ENCODE measurements around the gene CHD1.

CHD1 gene

GRCh38 chr5:98905857-98906688 lies 22.7 kb downstream of the CHD1 start:
- Histone ChIP-seq H3K36me3 (peaks cover 40% of the 10 kb centered on the region), H3K4me3 (no peak overlapping the region), H3K27ac (no peak overlapping the region), H3K9me3 (no peaks in the 10 kb centered on the region), H3K27me3 (no peaks in the 10 kb centered on the region), H3K4me2 (no peak overlapping the region), H3K9ac (no peak overlapping the region), H3K4me1 (peaks cover 5% of the 10 kb centered on the region; the same call in 1 of the 2 replicates), H4K20me1 (peaks cover 93% of the 10 kb centered on the region)
- no peak for TF ChIP-seq Cebpa-rat (IDR thresholded peaks at IDR 0.05)

- Histone ChIP-seq H3K27me3 (no peaks in the 10 kb centered on the region), H3K4me3 (no peak overlapping the region), H3K9ac (no peak overlapping the region), H4K20me1 (peaks cover 88% of the 10 kb centered on the region), H3K4me2 (no peak overlapping the region), H3K36me3 (peaks cover 53% of the 10 kb centered on the region), H3K4me1 (peaks cover 4% of the 10 kb centered on the region; the same call in 1 of the 2 replicates), H3K27ac (no peak overlapping the region), H3K9me3 (no peaks in the 10 kb centered on the region)
- TF ChIP-seq Cebpa-rat (IDR thresholded peaks at IDR 0.05): no peak
Observed at GRCh38 chr5:98904780-98905179, 24.0 kb downstream of the CHD1 start.

- no peak overlapping the region for H3K4me3 ChIP-seq
- peaks cover 83% of the 10 kb centered on the region for H4K20me1 ChIP-seq
- H3K4me2 ChIP-seq: no peak overlapping the region
- no peak for TF ChIP-seq Cebpa-rat (IDR thresholded peaks at IDR 0.05)
- no peaks in the 10 kb centered on the region for H3K27me3 ChIP-seq
- no peak overlapping the region for H3K9ac ChIP-seq
- H3K9me3 ChIP-seq: no peaks in the 10 kb centered on the region
- H3K4me1 ChIP-seq: no peaks in the 10 kb centered on the region
- peaks cover 68% of the 10 kb centered on the region for H3K36me3 ChIP-seq
- no peak overlapping the region for H3K27ac ChIP-seq
Observed at GRCh38 chr5:98902733-98903132, 26.1 kb downstream of the CHD1 start.

GRCh38 chr5:98899456-98899855 lies 29.4 kb downstream of the CHD1 start:
- no peaks in the 10 kb centered on the region for H3K9me3 ChIP-seq
- H3K27ac ChIP-seq: no peak overlapping the region
- no peaks in the 10 kb centered on the region for H3K27me3 ChIP-seq
- no peak for TF ChIP-seq Cebpa-rat (IDR thresholded peaks at IDR 0.05)
- H3K4me3 ChIP-seq: no peak overlapping the region
- H4K20me1 ChIP-seq: peaks cover 71% of the 10 kb centered on the region
- H3K4me2 ChIP-seq: no peak overlapping the region
- peaks cover 91% of the 10 kb centered on the region for H3K36me3 ChIP-seq
- no peak overlapping the region for H3K9ac ChIP-seq
- H3K4me1 ChIP-seq: no peaks in the 10 kb centered on the region

GRCh38 chr5:98898743-98899142 lies 30.1 kb downstream of the CHD1 start:
- H4K20me1 ChIP-seq: peaks cover 64% of the 10 kb centered on the region
- H3K4me2 ChIP-seq: no peak overlapping the region
- H3K4me3 ChIP-seq: no peak overlapping the region
- no peaks in the 10 kb centered on the region for H3K27me3 ChIP-seq
- no peak overlapping the region for H3K27ac ChIP-seq
- no peak overlapping the region for H3K9ac ChIP-seq
- H3K9me3 ChIP-seq: no peaks in the 10 kb centered on the region
- no peak for TF ChIP-seq Cebpa-rat (IDR thresholded peaks at IDR 0.05)
- H3K4me1 ChIP-seq: no peaks in the 10 kb centered on the region
- peaks cover 90% of the 10 kb centered on the region for H3K36me3 ChIP-seq

- Histone ChIP-seq H3K27ac (no peak overlapping the region), H3K9me3 (no peaks in the 10 kb centered on the region), H3K36me3 (peaks cover 85% of the 10 kb centered on the region), H4K20me1 (peaks cover 64% of the 10 kb centered on the region), H3K4me2 (no peak overlapping the region), H3K9ac (no peak overlapping the region), H3K27me3 (no peaks in the 10 kb centered on the region), H3K4me1 (no peaks in the 10 kb centered on the region), H3K4me3 (no peak overlapping the region)
- no peak for TF ChIP-seq Cebpa-rat (IDR thresholded peaks at IDR 0.05)
Observed at GRCh38 chr5:98891591-98891990, 37.2 kb downstream of the CHD1 start.

GRCh38 chr5:98880598-98880997 lies 48.2 kb downstream of the CHD1 start:
- Histone ChIP-seq H3K36me3 (peaks cover 90% of the 10 kb centered on the region), H4K20me1 (peaks cover 52% of the 10 kb centered on the region), H3K4me1 (no peaks in the 10 kb centered on the region), H3K9me3 (no peaks in the 10 kb centered on the region), H3K4me3 (no peak overlapping the region), H3K27ac (no peak overlapping the region), H3K9ac (no peak overlapping the region), H3K4me2 (no peak overlapping the region), H3K27me3 (no peaks in the 10 kb centered on the region)
- TF ChIP-seq Cebpa-rat (IDR thresholded peaks at IDR 0.05): no peak

GRCh38 chr5:98880151-98880550 lies 48.7 kb downstream of the CHD1 start:
- no peak overlapping the region for H3K9ac ChIP-seq
- H3K27ac ChIP-seq: no peak overlapping the region
- no peak overlapping the region for H3K4me3 ChIP-seq
- peaks cover 86% of the 10 kb centered on the region for H3K36me3 ChIP-seq
- H3K27me3 ChIP-seq: no peaks in the 10 kb centered on the region
- TF ChIP-seq Cebpa-rat (IDR thresholded peaks at IDR 0.05): no peak
- H3K4me1 ChIP-seq: no peaks in the 10 kb centered on the region
- H4K20me1 ChIP-seq: peaks cover 56% of the 10 kb centered on the region
- H3K9me3 ChIP-seq: no peaks in the 10 kb centered on the region
- H3K4me2 ChIP-seq: no peak overlapping the region

- Histone ChIP-seq H3K4me3 (no peak overlapping the region), H3K27ac (no peak overlapping the region), H3K27me3 (no peaks in the 10 kb centered on the region), H3K9me3 (no peaks in the 10 kb centered on the region), H3K9ac (no peak overlapping the region), H4K20me1 (peaks cover 79% of the 10 kb centered on the region), H3K4me1 (no peaks in the 10 kb centered on the region), H3K36me3 (peaks cover 83% of the 10 kb centered on the region), H3K4me2 (no peak overlapping the region)
- no peak for TF ChIP-seq Cebpa-rat (IDR thresholded peaks at IDR 0.05)
Observed at GRCh38 chr5:98877600-98877999, 51.2 kb downstream of the CHD1 start.

GRCh38 chr5:98872674-98873073 lies 56.1 kb downstream of the CHD1 start:
- no peak overlapping the region for H3K4me2 ChIP-seq
- no peak overlapping the region for H3K9ac ChIP-seq
- H3K4me3 ChIP-seq: no peak overlapping the region
- H3K36me3 ChIP-seq: peaks cover 81% of the 10 kb centered on the region
- peaks cover 59% of the 10 kb centered on the region for H4K20me1 ChIP-seq
- no peaks in the 10 kb centered on the region for H3K27me3 ChIP-seq
- H3K9me3 ChIP-seq: no peaks in the 10 kb centered on the region
- no peaks in the 10 kb centered on the region for H3K4me1 ChIP-seq
- no peak for TF ChIP-seq Cebpa-rat (IDR thresholded peaks at IDR 0.05)
- H3K27ac ChIP-seq: no peak overlapping the region

All from BLaER1 (cell line).